Measurements from ENCODE around the gene ZC3HAV1. TPM values are rescaled to one million over a fixed set of nuclear protein-coding genes. Genes with fewer than 3 reads are reported as not detected.

ZC3HAV1 gene
- total and polyA plus RNA-seq, 9 of the 15 experiments (the other 6 are each of a cell fraction or from before 2014, with no cell fraction given) = 11.9 to 40.5 (median 23.9) TPM

- TF ChIP-seq PCBP1 (IDR thresholded peaks at IDR 0.05; ENCODE audit: low read depth, low read length, poor library complexity, severe bottlenecking) (no peak), SMAD3 (CRISPR knock-in tag; conservative IDR thresholded peaks at IDR 0.05) (no peak), ZNF174 (CRISPR knock-in tag; IDR thresholded peaks at IDR 0.05) (no peak), RBM25 (IDR thresholded peaks at IDR 0.05; ENCODE audit: low read depth, low read length, severe bottlenecking) (no peak), FOXP1 (CRISPR knock-in tag; IDR thresholded peaks at IDR 0.05) (no peak), TBL1XR1 (IDR thresholded peaks at IDR 0.05; ENCODE audit: low read length in 2 of 2) (no peak), ZNF12 (CRISPR knock-in tag; IDR thresholded peaks at IDR 0.05) (peak; percentile 76; the same call in 1 of the 2 replicates), SRSF3 (IDR thresholded peaks at IDR 0.05; ENCODE audit: insufficient read depth, low read length) (0 out of 2 replicates have a peak, but pooled peaks have one; percentile 21), CBX5 (IDR thresholded peaks at IDR 0.05; ENCODE audit: borderline replicate concordance, low read depth) (no peak), KLF6 (CRISPR knock-in tag; IDR thresholded peaks at IDR 0.05; ENCODE audit: borderline replicate concordance) (0 out of 2 replicates have a peak, but pooled peaks have one; percentile 19), ERF (CRISPR knock-in tag; IDR thresholded peaks at IDR 0.05) (0 out of 2 replicates have a peak, but pooled peaks have one; percentile 35), TCF7L2 (IDR thresholded peaks at IDR 0.05; ENCODE audit: low read depth, low read length) (no peak), ZNF282 (CRISPR knock-in tag; IDR thresholded peaks at IDR 0.05) (no peak), STAT5B (CRISPR knock-in tag; IDR thresholded peaks at IDR 0.05) (no peak), NONO (IDR thresholded peaks at IDR 0.05; ENCODE audit: low read depth in 2 of 2, low read length in 1 of 2) (0 out of 4 replicates have a peak, but pooled peaks of 1 of the 2 experiments have one; percentile 41), ETV1 (tag; conservative IDR thresholded peaks at IDR 0.05; ENCODE audit: low read depth) (peak; percentile 19; the same call in 1 of the 2 replicates), TEAD2 (tag; IDR thresholded peaks at IDR 0.05) (no peak), ZNF561 (CRISPR knock-in tag; conservative IDR thresholded peaks at IDR 0.05) (no peak), NR2C1 (IDR thresholded peaks at IDR 0.05) (no peak), NR2C1 (tag; IDR thresholded peaks at IDR 0.05) (no peak), PTBP1 (IDR thresholded peaks at IDR 0.05; ENCODE audit: low read depth, low read length) (0 out of 2 replicates have a peak, but pooled peaks have one; percentile 45), MECOM (CRISPR knock-in tag; IDR thresholded peaks at IDR 0.05) (no peak), SMARCA5 (IDR thresholded peaks at IDR 0.05) (no peak), SMARCA4 (IDR thresholded peaks at IDR 0.05) (peak; percentile 6; the same call in 1 of the 2 replicates), ZFX (CRISPR knock-in tag; IDR thresholded peaks at IDR 0.05) (peak; percentile 48; the same call in 1 of the 2 replicates), ZNF766 (CRISPR knock-in tag; conservative IDR thresholded peaks at IDR 0.05) (no peak)
- TF ChIP-seq, protein P1, sequence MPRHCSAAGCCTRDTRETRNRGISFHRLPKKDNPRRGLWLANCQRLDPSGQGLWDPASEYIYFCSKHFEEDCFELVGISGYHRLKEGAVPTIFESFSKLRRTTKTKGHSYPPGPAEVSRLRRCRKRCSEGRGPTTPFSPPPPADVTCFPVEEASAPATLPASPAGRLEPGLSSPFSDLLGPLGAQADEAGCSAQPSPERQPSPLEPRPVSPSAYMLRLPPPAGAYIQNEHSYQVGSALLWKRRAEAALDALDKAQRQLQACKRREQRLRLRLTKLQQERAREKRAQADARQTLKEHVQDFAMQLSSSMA (CRISPR knock-in tag; IDR thresholded peaks at IDR 0.05) = peak; percentile 26; the same call in 1 of the 2 replicates
- TF ChIP-seq, protein P2, sequence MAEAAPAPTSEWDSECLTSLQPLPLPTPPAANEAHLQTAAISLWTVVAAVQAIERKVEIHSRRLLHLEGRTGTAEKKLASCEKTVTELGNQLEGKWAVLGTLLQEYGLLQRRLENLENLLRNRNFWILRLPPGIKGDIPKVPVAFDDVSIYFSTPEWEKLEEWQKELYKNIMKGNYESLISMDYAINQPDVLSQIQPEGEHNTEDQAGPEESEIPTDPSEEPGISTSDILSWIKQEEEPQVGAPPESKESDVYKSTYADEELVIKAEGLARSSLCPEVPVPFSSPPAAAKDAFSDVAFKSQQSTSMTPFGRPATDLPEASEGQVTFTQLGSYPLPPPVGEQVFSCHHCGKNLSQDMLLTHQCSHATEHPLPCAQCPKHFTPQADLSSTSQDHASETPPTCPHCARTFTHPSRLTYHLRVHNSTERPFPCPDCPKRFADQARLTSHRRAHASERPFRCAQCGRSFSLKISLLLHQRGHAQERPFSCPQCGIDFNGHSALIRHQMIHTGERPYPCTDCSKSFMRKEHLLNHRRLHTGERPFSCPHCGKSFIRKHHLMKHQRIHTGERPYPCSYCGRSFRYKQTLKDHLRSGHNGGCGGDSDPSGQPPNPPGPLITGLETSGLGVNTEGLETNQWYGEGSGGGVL (CRISPR knock-in tag; IDR thresholded peaks at IDR 0.05) = no peak
Measured at GRCh38 chr7:139108266-139109187, 993 bp downstream of the ZC3HAV1 start (continued).

Measured in K562 (cell line).